NCI-H526 (cell line): Measurements from ENCODE around the gene HS6ST3.
A peak's percentile ranks its signal among the peaks of the same experiment; 100 is the strongest.
"Not testable (repeated sequence)": the region's sequence is repeated elsewhere in the genome, so short reads cannot be mapped to it uniquely, and the experiment has no call there.

ENCODE experiments used
- DNase-seq, 2 experiments: peaks; one replicate each; lab custom pipeline; 2025; lab: John Stamatoyannopoulos, UW

The HS6ST3 gene

DNA sequence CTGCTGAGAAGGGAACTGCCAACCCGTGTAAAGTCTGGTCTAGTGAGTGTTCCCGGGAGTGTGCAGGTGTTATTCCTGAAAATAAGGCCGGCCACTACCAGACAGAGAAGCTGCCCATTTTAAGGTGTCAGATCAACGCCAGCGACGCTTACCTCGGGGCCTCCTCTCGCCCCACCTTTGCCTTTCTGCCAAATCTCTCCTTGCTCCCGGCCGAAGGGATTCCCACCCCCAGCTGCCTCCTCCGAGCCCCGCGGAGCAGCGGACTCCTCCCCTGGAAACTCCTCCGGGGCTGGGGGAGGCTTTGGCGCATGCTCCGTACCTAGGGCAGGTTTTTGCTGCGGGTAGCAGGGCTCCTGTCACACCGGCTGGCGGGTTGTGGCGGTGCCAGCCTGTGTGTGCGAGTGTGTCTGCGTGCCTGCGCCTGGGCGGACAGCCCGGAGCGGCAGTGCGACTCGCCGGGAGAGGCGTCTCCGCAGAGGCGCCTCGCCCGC, at the start of gene HS6ST3:
Gene HS6ST3 (plus strand): TSS at position 359 of the 491 bp plus-strand sequence.
- DNase-seq = peak; percentile 85 to 94

DNA sequence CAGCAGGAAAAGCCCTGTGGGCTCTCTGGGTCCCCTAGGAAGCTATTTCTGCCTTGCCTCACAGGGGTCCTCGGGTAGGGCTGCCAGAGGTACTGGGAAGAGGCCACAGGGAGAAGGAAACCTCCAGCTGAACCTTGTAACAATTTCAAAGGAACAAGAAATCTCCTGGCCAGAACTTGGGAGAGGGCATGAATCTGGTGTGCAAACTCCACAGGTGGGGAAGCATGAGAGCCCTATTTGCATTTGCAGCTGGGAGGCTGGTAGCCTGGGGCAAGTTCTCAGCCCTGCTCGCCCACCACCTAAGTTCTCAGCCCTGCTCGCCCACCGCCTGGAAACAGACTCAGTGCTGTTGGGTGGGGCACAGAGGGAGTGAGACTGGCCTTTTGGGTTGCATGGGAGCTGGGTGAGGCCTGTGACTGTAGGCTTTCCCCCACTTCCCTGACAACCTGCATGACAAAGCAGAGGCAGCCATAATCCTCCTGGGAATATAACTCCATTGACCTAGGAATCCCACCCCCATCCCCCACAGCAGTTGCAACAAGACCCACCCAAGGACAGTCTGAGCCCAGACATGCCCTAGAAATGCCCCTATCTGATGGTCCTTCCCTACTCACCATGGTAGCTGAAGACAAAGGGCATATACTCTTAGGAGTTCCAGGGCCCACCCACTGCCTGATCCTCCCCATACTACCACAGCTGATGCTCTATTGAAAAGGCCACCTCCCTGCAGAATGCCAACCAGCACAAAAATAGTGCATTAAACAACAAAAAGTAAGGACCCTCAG, 48.4 kb upstream of the HS6ST3 start:
- peak in 1 of 2 experiments; percentile 32 for DNase-seq

DNA sequence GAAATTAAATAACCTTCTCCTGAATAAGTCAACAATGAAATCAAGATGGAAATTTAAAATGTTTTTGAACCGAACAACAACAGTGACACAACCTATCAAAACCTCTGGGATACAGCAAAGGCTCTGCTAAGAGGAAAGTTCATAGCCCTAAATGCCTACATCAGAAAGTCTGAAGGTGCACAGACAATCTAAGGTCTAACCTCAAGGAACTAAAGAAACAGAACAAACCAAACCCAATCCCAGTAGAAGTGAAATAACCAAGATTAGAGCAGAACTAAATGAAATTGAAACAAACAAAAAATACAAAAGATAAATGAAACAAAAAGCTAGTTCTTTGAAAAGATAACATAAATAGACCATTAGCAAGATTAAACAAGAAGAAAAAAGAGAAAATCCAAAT, 45.7 kb upstream of the HS6ST3 start:
- DNase-seq = peak; percentile 45 to 47

DNA sequence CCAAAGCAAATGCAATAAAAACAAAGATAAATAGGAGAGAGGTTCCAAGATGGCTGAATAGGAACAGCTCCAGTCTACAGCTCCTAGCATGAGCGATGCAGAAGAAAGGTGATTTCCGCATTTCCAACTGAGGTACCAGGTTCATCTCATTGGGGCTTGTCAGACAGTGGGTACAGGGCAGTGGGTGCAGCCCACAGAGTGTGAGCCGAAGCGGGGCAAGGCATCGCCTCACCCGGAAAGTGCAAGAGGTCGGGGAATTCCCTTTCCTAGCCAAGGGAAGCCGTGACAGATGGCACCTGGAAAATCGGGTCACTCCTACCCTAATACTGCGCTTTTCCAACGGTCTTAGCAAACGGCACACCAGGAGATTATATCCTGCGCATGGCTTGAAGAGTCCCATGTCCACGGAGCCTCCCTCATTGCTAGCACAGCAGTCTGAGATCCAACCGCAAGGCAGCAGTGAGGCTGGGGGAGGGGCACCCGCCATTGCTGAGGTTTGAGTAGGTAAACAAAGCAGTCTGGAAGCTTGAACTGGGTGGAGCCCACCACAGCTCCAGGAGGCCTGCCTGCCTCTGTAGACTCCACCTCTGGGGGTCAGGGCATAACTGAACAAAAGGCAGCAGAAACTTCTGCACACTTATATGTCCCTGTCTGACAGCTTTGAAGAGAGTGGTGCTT, 43.3 kb upstream of the HS6ST3 start:
- not testable (repeated sequence) for DNase-seq

GRCh38 chr13:96050955-96051354, 39.0 kb upstream of the HS6ST3 start:
- not testable (repeated sequence) for DNase-seq

DNA sequence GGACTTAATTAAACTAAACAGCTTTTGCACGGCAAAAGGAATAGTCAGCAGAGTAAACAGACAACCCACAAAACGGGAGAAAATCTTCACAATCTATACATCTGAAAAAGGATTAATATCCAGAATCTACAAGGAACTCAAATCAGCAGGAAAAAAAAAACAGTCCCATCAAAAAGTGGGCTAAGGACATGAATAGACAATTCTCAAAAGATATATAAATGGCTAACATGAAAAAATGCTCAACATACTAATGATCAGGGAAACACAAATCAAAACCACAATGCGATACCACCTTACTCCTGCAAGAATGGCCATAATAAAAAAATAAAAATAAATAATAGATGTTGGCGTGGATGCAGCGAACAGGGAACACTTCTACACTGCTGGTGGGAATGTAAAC, 38.4 kb upstream of the HS6ST3 start:
- not testable (repeated sequence) for DNase-seq

GRCh38 chr13:96051946-96052345, 38.0 kb upstream of the HS6ST3 start:
- DNase-seq = not testable (repeated sequence)

GRCh38 chr13:96052656-96053002, 37.3 kb upstream of the HS6ST3 start:
- peak in 1 of 2 experiments; percentile 60 for DNase-seq

DNA sequence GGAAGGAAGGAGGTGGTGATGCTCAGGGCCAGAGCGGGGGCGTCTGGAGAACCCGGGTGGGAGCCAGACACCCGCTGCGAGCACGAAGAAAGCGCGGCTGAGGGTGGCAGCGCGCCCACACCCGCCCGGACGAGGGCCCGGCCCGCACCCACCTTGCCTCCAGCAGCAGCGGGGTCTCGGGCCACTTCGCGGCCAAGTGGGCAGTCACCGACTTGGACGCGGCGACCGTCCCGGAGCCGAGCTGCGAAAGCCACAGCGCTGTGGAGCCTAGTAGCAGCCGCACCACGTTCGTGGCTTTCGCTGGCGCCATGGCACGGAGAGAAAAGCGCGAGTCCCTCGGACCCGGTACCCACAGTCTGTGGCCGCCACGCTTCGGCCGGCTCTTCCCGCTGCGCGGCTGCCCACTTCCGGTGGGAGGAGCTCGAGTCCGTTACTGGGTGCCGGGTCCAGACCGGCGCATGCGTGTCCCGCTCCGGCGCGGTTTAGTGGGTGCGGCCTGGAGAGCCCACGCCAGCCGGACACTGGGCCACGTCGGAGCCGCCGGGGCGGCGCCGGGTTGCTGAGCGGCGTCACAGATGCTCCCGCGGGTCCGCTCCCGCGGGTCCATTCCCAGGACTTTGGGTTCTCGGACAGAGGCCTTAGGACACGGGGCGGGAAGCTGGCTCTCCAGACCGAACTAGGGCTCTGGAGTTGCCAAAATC, 36.8 kb upstream of the HS6ST3 start, which contains the start of gene UGGT2:
Gene UGGT2 (minus strand): TSS at position 399 of the 701 bp plus-strand sequence. CDS start 89 bp downstream, at position 310.
- peak; percentile 91 to 99 for DNase-seq

- DNase-seq = peak in 1 of 2 experiments; percentile 18
Observed at GRCh38 chr13:96065849-96066248, 24.1 kb upstream of the HS6ST3 start.

GRCh38 chr13:96068729-96069128, 21.2 kb upstream of the HS6ST3 start:
- no peak for DNase-seq

GRCh38 chr13:96071504-96071903, 18.4 kb upstream of the HS6ST3 start:
- DNase-seq = peak; percentile 51 to 72

DNA sequence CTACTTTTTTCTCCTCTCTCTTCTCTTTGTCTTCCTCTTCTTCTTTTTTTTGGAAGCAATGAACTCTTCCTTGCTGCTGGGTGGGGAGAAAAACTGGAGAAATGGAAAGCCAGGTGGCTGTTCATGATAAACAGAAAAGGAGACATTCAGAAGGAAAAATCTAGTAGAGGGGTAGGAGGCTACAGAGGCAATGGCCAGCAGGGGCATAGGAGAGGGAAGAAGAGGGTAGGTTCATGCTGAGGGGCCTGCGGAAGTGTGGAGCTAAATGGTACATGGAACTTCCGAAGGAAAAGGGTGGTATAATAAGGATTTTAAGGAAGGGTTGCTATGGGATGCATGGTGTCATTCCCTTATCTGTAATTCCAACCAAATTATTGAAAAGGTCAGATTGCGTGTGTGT, 17.5 kb upstream of the HS6ST3 start:
- DNase-seq = no peak

GRCh38 chr13:96075953-96076543, 13.9 kb upstream of the HS6ST3 start:
- DNase-seq = peak in 1 of 2 experiments; percentile 36

DNA sequence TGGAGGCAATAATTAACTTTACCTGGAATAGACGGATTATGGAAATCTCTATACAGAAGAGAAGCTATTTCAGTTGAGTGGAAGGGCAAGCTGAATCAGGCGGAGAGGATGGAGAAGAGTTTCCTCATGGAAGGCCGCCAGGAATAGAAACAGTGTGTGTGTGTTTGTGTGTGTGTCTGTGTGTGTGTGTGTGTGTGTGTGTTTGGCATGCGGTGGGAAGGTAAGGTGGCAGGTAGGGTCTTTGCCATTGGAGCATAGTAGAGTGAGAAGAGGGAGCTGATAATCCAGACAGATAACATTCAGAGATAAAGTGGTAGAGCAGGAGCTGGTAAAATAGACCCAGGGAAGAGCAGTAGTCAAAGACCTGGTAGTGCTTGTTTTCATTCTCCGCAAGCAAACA, 9.2 kb upstream of the HS6ST3 start:
- DNase-seq = no peak

DNA sequence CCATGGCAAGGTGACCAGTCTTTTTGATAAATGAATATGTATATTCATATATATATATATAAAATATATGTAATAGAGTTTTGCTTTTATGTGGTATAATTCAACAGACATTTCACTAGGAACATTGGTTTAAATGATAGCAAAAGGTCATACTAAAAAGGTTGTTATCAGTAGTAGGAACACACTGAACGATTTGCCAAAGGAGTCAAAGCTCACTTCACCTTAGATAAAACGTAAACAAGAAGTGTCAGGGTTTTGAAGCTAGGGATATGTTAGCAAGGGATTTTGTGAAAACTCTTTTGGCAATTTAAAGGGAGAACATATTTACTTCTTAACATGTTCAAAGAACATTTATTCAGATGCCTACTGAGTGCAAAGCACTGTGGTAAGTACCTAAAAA, 8.0 kb upstream of the HS6ST3 start:
- no peak for DNase-seq

- no peak for DNase-seq
Observed at GRCh38 chr13:96082640-96083039, 7.3 kb upstream of the HS6ST3 start.

- no peak for DNase-seq
Observed at GRCh38 chr13:96086736-96087135, 3.2 kb upstream of the HS6ST3 start.

DNA sequence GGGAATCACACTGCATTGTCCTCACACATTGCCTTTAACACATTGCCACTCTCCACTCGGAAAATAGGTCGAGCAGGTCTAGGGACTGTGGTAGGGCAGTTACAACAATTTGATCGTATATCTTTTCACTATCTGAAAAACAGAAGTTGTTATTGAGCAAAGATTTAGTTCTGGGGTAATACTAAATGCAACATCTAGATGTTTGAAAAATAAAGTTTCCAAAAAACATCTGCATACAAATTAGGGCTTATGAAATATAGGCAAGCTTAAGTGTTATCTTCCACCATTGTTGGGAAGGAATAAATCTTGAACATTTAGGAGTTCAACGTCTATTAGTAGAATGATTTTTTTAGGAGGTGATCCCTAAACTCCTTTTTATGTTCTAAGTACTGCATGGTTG, 768 bp upstream of the HS6ST3 start:
- DNase-seq = no peak

DNA sequence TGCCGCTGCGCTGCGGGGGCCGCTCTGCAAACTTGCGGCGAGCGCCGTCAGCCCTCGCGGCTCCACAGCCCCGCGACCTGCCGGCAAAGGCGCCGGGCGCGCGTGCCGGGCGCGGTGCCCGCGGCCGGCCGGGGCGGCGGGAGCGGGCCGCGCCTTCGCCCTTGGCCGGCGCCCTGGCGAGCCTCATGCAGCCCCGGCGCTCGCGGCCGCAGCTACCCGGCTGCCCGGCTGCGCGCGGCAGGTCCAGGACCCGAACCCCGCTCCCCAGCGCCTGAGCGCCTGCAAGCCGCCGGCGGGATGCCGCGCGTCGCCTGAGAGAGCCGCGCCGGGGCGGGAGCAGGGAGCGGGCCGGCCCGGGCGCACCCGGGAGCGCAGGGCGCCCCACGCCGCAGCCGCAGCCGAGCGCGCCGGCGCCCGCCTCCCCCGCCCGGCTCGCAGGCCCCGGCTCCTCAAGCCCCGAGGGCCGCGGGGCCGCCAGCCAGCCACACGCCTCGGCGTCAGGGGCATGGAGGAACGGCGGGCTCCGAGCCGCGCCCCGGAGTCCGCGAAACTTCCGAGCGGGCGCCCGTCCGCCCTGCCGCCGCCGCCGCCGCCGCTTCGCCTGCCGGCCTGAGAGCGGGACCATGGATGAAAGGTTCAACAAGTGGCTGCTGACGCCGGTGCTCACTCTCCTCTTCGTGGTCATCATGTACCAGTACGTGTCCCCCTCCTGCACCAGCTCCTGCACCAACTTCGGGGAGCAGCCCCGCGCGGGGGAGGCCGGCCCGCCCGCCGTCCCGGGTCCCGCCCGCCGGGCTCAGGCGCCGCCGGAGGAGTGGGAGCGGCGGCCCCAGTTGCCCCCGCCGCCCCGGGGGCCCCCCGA, 564 bp downstream of the HS6ST3 start:
- DNase-seq = peak in 1 of 2 experiments; percentile 90
